HG03442 (cell line): ENCODE data around the gene ZNF101.

Experiments used
- ATAC-seq: cut with Tn5 transposase; IDR thresholded peaks from one replicate; pipeline ENCODE4 v1.9.1; 2021; ENCODE audit warnings: mild to moderate bottlenecking, moderate library complexity; ENCODE audit not compliant: unreplicated experiment

The ZNF101 gene

DNA sequence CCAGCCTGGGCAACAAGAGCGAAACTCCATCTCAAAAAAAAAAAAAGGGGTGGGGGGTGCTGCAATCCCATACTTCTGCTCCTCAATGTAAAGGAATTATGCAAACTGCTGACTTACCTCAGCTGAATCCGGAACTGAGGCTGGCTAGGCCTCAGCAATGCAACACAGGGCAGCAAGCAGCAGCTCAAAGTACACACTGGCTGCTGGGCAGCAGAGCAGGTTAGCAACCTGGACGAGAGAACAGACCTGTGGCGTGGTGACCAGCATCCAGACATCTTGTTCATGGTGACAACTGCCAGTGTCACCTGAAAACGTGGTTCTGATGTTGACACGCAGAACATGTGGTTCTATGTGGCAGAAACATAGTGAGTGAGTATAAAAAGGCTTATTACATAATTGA is 36.2 kb downstream of the ZNF101 start:
- ATAC-seq = no peak

DNA sequence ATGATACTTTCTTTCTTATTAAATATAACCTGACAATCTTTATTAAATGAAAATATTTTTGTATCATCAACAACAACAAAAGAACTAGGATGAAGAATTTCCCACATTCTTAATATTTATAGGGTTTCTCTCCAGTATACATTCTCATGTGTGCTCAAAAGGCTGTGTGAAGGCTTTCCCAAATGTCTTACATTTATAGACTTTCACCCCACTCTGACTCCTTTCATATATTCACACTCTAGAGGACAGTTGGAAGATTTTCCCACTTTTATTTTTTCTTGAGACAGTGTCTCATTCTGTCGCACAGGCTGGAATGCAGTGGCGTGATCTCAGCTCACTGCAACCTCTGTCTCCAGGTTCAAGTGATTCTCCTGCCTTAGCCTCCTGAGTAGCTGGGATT is 41.9 kb downstream of the ZNF101 start:
- no peak for ATAC-seq

DNA sequence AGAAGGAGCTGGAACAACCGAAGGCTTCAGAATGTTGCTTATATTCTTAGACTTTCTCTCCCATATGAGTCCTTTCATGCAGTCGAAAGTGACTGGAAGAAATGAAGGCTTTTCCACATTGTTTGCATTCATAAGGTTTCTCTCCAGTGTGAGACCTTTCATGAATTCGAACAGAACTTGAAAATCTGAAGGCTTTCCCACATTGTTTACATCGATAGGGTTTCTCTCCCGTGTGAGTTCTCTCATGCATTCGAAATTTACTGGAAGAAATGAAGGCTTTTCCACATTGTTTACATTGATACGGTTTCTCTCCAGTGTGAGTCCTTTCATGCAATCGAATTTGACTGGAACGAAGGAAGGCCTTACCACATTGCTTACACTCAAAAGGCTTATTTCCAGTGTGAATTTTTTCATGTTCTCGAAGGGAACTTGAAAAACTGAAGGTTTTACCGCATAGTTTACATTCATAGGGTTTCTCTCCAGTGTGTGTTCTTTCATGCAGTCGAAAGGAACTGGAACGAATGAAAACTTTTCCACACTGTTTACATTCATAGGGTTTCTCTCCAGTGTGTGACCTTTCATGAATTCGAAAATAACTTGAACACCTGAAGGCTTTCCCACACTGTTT is 42.8 kb downstream of the ZNF101 start:
- ATAC-seq = no peak

DNA sequence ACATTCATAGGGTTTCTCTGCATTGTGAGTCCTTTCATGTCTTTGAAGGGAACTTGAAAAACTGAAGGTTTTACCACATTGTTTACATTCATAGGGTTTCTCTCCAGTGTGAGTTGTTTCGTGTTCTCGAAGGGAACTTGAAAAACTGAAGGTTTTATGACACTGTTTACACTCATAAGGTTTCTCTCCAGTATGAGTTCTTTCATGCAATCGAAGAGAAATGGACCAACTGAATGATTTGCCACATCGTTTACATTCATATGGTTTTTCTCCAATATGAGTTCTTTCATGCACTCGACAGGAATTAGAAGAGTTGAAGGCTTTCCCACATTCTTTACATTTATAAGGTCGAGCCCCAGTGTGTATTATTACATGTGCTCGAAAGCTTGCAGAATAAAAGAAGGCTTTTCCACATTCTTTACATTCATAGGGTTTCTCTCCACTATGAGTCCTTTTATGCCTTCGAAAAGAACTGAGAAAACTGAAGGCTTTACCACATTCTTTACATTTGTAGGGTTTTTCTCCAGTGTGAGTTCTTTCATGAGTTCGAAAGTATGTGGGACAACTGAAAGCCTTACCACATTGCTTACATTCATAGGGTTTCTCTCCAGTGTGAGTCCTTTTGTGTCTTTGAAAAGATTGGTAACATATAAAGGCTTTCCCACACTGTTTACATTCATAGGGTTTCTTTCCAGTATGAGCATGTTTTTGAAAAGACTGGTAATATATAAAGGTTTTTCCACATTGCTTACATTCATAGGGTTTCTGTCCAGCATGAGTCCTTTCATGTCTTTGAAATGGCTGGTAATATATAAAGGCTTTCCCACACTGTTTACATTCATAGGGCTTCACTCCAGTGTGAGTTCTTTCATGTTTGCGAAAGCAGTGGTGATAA is 43.5 kb downstream of the ZNF101 start:
- no peak for ATAC-seq

DNA sequence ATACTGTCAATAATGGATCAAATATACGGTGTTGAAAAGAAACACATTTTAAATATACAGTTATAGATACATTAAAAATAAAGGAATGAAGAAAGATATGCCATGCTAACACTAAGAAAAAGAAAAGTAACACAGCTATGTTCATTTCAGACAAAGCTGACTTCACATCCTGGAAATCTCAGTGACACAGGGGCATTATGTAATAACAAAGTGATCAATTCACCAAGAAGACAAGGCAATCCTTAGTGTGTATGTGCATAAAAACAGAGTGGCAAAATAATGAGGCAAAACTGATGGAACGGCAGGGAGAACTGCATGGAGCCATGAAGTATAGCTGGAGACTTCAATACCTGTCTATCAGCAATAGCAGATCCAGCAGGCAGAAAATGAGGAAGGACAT is 51.2 kb downstream of the ZNF101 start:
- ATAC-seq = no peak

DNA sequence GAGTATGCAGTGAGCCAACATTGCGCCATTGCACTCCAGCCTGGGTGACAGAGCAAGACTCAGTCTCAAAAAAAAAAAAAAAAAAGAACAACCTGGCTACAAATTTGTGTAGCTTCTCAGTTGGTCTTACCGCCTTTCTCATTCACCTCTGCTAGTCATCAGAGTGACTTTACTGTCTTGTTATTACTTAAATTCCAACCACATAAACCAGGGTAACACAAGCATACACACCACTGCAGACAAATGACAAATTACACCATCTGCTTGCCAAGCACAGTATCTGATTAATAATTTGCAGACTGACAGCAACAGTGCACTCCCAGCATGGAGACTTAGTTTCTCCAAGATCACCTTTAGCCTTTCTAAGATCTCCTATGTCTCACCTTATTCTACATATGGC is 53.3 kb downstream of the ZNF101 start:
- no peak for ATAC-seq

DNA sequence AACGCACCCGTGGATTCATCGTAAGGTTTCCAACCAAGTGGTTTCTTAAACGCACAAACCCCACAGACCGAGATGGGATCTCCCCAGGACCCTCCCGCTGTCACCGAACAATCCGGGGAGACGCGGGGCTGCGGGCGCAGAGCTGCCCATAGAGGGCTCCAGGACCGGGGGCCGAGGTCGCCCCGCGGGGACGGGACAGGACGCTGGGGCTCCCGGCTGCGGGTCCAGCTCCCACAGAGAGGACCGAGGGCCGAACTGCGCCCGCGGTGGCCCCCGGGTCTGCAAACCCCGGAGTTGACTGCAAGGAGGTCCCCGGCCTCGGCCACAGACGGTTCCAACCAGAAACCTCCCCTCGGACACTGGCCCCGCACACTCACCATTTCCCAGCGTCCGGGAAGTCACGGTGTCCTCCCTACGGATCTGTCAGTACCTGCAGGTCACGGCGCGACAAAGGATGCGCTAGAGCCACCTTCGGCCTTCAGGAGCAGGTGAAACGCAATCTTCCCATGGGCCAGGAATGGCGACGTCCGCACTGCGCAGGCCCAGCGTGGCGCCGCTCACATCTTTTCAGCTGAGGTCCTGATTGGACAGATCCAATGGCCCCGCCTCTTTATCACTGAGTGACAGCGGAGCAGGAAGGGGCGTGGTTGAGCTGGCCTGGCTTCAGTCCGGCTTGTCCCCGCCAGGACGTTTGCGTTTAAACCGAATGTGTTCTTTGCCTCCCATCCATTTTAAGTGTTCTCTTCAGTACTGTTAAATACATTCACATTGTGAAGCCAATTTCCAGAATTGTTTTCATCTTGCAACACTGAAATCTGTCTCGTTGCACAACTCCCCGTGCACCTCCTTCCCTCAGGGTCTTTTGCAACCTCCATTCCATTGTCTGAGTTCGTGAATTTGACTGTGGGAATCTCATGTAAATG is 64.2 kb downstream of the ZNF101 start, which contains the start of gene ZNF14:
TSS of gene ZNF14 (minus strand) at position 534 of the 923 bp plus-strand sequence. CDS start at position 380, 154 bp downstream.
- ATAC-seq = peak; percentile 100
